ENCODE data around the gene ZNF416.
A peak's percentile ranks its signal among the peaks of the same experiment; 100 is the strongest.

Gene ZNF416

GRCh38 chr19:57578487-57579205, at the start of gene ZNF416:
Gene ZNF416, minus strand, starts transcription at chr19:57578911. Its CDS starts 207 bp downstream, at chr19:57578704.
- in situ Hi-C loops (cut with HindIII; ENCODE audit: low pct_ligation_motif_present, low pct_unique_long_range_greater_than_20kb, low sequenced_read_pairs), result no loop called here
- DNase-seq, result peak; percentile 96

- in situ Hi-C loops (cut with HindIII; ENCODE audit: low pct_ligation_motif_present, low pct_unique_long_range_greater_than_20kb, low sequenced_read_pairs), result no loop called here
- DNase-seq, result no peak
Measured at GRCh38 chr19:57623091-57623490, 44.4 kb upstream of the ZNF416 start.

- DNase-seq, result peak; percentile 13
Measured at GRCh38 chr19:57620673-57621348, 42.1 kb upstream of the ZNF416 start.

GRCh38 chr19:57615346-57615745, 36.6 kb upstream of the ZNF416 start:
- in situ Hi-C loops (cut with HindIII; ENCODE audit: low pct_ligation_motif_present, low pct_unique_long_range_greater_than_20kb, low sequenced_read_pairs), result no loop called here
- no peak for DNase-seq

More at GRCh38 chr19:57620673-57621348, 42.1 kb upstream of the ZNF416 start:
- in situ Hi-C loops (cut with HindIII; ENCODE audit: low pct_ligation_motif_present, low pct_unique_long_range_greater_than_20kb, low sequenced_read_pairs), result no loop called here

GRCh38 chr19:57613941-57614743, 35.4 kb upstream of the ZNF416 start, which contains the start of gene ZNF134:
Gene ZNF134, plus strand, starts transcription at chr19:57614242. Its CDS starts 5,227 bp downstream, at chr19:57619469.
- peak; percentile 88 for DNase-seq
- in situ Hi-C loops (cut with HindIII; ENCODE audit: low pct_ligation_motif_present, low pct_unique_long_range_greater_than_20kb, low sequenced_read_pairs), result no loop called here

GRCh38 chr19:57611113-57611512, 32.4 kb upstream of the ZNF416 start:
- DNase-seq, result no peak

GRCh38 chr19:57606931-57607330, 28.2 kb upstream of the ZNF416 start:
- no peak for DNase-seq
- in situ Hi-C loops (cut with HindIII; ENCODE audit: low pct_ligation_motif_present, low pct_unique_long_range_greater_than_20kb, low sequenced_read_pairs), result no loop called here

More at GRCh38 chr19:57611113-57611512, 32.4 kb upstream of the ZNF416 start:
- in situ Hi-C loops (cut with HindIII; ENCODE audit: low pct_ligation_motif_present, low pct_unique_long_range_greater_than_20kb, low sequenced_read_pairs), result no loop called here

- DNase-seq, result peak; percentile 84
- in situ Hi-C loops (cut with HindIII; ENCODE audit: low pct_ligation_motif_present, low pct_unique_long_range_greater_than_20kb, low sequenced_read_pairs), result no loop called here
Measured at GRCh38 chr19:57599761-57600383, 21.2 kb upstream of the ZNF416 start, which contains the start of gene ZNF530. Gene ZNF530, plus strand, starts transcription at chr19:57599885. Its CDS starts 4,461 bp downstream, at chr19:57604346.

- no peak for DNase-seq
- in situ Hi-C loops (cut with HindIII; ENCODE audit: low pct_ligation_motif_present, low pct_unique_long_range_greater_than_20kb, low sequenced_read_pairs), result no loop called here
Measured at GRCh38 chr19:57599377-57599760, 20.7 kb upstream of the ZNF416 start.

- in situ Hi-C loops (cut with HindIII; ENCODE audit: low pct_ligation_motif_present, low pct_unique_long_range_greater_than_20kb, low sequenced_read_pairs), result no loop called here
- DNase-seq, result peak; percentile 67
Measured at GRCh38 chr19:57587529-57587928, 8.8 kb upstream of the ZNF416 start.

- no peak for DNase-seq
Measured at GRCh38 chr19:57583521-57584416, 5.1 kb upstream of the ZNF416 start, which contains the start of gene ZIK1. Gene ZIK1, plus strand, starts transcription at chr19:57584145. Its CDS starts 212 bp downstream, at chr19:57584357.

GRCh38 chr19:57583104-57583520, 4.4 kb upstream of the ZNF416 start:
- DNase-seq, result no peak
- in situ Hi-C loops (cut with HindIII; ENCODE audit: low pct_ligation_motif_present, low pct_unique_long_range_greater_than_20kb, low sequenced_read_pairs), result no loop called here

More at GRCh38 chr19:57583521-57584416, 5.1 kb upstream of the ZNF416 start, which contains the start of gene ZIK1:
- in situ Hi-C loops (cut with HindIII; ENCODE audit: low pct_ligation_motif_present, low pct_unique_long_range_greater_than_20kb, low sequenced_read_pairs), result no loop called here

- no peak for DNase-seq
- in situ Hi-C loops (cut with HindIII; ENCODE audit: low pct_ligation_motif_present, low pct_unique_long_range_greater_than_20kb, low sequenced_read_pairs), result no loop called here
Measured at GRCh38 chr19:57576661-57577060, 2.0 kb downstream of the ZNF416 start.

GRCh38 chr19:57572415-57572947, 6.2 kb downstream of the ZNF416 start:
- no peak for DNase-seq
- in situ Hi-C loops (cut with HindIII; ENCODE audit: low pct_ligation_motif_present, low pct_unique_long_range_greater_than_20kb, low sequenced_read_pairs), result no loop called here

GRCh38 chr19:57570707-57571106, 8.0 kb downstream of the ZNF416 start:
- in situ Hi-C loops (cut with HindIII; ENCODE audit: low pct_ligation_motif_present, low pct_unique_long_range_greater_than_20kb, low sequenced_read_pairs), result no loop called here

GRCh38 chr19:57566396-57567265, 12.1 kb downstream of the ZNF416 start:
- in situ Hi-C loops (cut with HindIII; ENCODE audit: low pct_ligation_motif_present, low pct_unique_long_range_greater_than_20kb, low sequenced_read_pairs), result no loop called here
- peak; percentile 29 for DNase-seq

More at GRCh38 chr19:57570707-57571106, 8.0 kb downstream of the ZNF416 start:
- no peak for DNase-seq

All from ACHN (cell line).